Hepatic stellate cell (primary cell): Measurements from ENCODE around the gene PNCK.

Experiments used
- DNase-seq: peaks from one replicate; pipeline ENCODE4 v3.0.0; 2011; ENCODE audit warnings: low spot score

The PNCK gene

GRCh38 chrX:153640736-153641575 lies 32.7 kb downstream of the PNCK start:
- DNase-seq, result no peak

GRCh38 chrX:153640045-153640686 lies 33.4 kb downstream of the PNCK start:
- no peak for DNase-seq

DNA sequence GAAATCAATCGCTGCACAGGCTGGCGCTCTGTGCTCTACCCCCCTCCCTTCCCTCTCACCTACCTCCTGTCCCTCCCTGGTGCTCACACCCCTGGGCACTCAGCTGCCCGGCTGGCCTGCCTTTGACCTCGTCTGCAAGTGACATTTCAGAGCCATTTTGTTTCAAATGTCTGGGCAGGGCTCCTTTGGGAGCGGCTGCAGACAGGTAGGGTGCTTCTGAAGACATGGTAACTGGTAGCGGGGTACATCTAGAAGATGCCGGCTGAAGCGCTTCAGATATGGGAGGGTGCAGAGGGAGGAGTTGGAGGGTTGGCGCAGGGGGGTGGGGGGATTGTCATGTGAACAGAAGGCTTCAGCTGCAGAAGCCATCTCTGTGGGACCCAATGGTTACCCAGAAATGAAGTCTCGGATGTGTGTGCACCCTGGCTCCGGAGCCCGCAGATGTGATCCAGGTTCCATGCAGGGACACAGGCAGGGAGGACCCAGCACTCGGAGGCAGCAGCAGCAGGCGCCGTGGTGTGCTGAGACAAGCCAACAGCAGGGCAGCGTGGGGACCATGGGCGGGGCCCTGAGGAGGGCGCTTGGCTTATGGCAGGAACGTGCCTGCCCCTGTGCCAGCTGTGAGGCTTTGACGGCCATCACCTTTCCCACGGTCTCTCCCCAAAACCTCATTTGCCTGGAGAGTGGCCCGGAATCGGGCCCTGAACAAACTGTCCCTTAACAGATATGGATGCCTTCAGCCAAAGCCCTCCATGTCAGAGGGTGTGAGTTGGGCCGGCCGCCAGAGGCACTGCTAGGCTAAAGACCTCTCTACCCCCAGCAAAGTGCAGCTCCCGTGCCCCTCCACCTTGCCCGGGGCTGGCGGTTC lies 34.2 kb downstream of the PNCK start:
- no peak for DNase-seq

GRCh38 chrX:153638436-153639176 lies 35.0 kb downstream of the PNCK start:
- DNase-seq, result no peak

DNA sequence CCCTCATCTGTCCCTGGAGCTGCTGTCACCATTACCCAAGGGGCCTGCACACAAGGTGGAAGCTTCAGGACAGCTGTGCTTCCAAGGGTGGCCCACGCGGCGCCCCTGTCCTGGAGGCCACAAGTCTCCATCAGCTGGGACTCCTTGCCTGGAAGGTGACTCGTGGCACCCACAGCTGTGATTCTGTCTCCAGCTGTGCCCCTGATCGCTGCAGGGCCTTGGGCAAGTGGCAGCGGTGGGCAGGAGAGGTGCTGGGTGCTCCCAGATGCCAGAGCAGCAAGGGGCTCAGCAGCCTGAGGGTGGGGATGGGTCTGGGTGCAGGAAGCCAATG lies 35.6 kb downstream of the PNCK start:
- DNase-seq, result no peak

DNA sequence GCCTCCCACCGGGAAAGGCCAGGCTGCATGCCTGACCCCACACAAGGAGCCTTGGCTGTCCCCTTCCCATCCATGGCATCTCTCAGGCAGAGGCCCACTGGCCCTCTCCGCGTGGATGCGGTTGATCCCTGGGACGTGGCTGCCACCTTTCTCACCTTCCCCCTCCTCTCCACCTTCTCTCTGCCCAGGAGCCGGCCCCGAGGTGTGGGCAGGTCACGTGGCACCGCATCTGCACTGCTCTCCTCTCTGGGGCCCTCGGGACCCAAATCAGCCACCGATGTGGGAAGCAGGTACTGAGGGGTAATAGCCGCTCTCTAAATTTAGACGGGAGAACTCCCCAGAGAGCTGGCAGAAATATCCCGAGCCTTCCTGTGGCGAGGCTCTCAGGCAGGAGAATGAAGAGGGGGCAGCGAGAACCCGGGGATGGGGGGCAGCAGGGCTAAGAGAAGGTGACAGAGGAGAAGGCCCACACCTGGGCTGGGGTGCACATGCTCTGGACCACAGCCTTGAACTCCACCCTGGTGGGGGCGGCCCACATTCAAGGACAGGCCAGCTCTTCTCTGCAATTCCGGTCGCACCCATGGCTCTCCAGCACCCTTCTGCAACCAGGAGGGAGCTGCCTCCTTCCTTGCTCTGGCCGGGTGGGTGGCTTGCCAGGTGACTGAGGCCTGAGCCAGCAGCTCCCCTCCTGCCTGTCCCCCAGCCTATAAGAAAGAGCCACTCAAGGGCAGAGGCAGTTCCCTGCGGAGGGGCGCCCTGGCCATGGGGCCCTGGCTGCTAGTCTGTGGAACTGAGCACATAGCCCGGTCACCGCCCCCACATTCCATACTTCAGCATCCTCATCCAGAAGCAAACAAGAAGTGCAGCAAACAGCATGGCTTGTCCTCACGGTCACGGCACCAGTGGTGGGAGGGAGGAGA lies 36.2 kb downstream of the PNCK start:
- no peak for DNase-seq

DNA sequence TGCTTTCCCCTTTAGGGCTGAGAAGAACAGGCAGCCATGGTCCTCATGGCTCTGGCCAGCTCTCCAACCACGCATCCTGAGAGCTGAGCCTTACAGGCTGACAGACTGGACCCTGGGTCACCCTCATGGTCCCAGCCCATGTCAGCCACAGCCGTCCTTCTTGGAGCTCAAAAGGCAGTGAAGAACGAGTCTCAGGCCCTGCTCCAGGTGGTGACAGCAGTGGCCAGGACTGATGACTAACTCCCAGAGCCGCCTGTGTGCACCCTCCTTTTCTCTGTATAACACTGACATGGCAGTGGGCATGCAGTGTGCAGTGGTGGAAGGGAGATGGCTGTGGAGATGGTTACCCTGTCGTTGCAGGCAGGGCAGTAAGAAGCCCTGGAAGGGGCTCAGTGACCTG lies 36.9 kb downstream of the PNCK start:
- DNase-seq, result no peak

- no peak for DNase-seq
Observed at GRCh38 chrX:153635788-153636668, 37.6 kb downstream of the PNCK start.

- no peak for DNase-seq
Observed at GRCh38 chrX:153635388-153635787, 38.2 kb downstream of the PNCK start.

DNA sequence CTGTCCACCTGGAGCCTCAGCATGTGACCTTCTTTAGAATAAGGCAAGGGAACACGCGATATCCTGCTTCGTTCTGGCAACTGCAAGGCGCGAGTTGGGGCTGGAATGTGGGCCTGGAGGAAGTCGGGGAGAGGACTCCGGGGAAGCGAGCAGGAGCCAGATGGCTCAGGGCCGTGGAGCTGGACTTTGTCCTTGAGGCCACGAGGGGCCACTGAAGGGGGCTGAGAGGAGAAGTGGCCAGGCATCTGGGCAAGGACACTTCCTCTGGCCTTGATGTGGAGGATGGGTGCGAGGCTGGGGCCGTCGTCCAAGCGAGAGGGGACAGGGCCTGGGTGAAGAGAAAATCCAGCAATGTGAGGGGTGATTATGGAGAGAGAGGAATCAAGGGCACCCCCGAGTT lies 38.8 kb downstream of the PNCK start:
- DNase-seq, result no peak

- DNase-seq, result no peak
Observed at GRCh38 chrX:153634236-153634635, 39.4 kb downstream of the PNCK start.

- no peak for DNase-seq
Observed at GRCh38 chrX:153633607-153634180, 39.9 kb downstream of the PNCK start.

- no peak for DNase-seq
Observed at GRCh38 chrX:153633048-153633447, 40.6 kb downstream of the PNCK start.

GRCh38 chrX:153632595-153632946 lies 41.0 kb downstream of the PNCK start:
- no peak for DNase-seq

DNA sequence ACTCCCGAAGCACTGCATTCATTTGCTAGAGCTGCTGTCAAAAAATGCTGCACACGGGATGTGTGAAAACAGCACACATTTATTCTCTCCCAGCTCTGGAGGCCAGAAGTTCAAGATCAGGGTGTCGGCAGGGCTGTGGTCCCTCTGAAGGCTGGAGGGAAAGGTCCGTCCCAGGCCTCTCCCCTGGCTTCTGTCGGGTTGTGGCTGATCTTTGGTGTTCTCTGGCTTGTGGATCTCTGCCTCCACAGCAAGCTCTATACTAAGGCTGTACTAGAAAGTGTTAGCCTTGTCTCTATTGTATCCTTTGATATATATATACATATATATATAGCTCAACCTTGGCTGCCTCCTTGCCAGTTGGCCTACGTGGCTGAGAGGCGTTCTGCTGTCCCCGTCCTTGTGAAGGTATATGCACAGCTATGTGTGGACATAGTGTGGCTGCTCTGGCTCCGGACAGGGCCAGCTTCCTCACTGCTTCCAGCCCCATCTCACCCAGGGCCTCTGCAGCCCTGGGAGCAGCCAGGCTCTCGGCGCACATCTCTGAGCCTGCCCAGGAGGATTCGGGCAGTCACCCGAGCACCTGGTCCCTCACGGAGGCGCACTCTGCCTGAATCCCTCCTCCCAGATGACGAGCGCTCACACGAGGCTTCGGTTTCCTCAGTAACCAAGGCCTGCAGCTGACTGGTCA lies 41.6 kb downstream of the PNCK start:
- no peak for DNase-seq

GRCh38 chrX:153631346-153631745 lies 42.3 kb downstream of the PNCK start:
- no peak for DNase-seq

DNA sequence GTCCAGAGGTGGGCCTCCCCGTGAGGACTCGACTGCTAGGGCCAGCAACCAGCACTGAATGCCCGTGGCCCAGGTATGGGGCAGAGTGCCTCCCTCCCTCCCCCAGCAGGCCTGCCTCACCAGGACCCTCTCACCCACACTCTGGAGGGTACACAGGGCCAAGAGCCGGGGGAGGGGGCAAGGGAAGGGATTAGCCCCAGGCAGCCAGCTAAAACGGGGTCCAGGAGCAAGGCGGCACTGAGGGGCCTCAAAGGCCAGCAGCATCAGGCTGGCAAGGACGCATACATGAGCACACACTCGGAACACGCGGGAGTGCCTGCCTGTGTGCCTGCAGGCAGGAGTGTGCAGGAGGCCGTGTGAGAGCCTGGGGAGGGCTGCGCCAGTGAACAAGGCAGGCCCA lies 44.9 kb downstream of the PNCK start:
- DNase-seq, result no peak

- no peak for DNase-seq
Observed at GRCh38 chrX:153628129-153628528, 45.5 kb downstream of the PNCK start.

GRCh38 chrX:153627675-153628111 lies 45.9 kb downstream of the PNCK start:
- no peak for DNase-seq
